DMS153 (cell line): Measurements from ENCODE around the gene DAW1.
"Not testable (repeated sequence)": the region's sequence is repeated elsewhere in the genome, so short reads cannot be mapped to it uniquely, and the experiment has no call there.

Experiments used
- DNase-seq: peaks from one replicate; lab custom pipeline; 2025; lab: John Stamatoyannopoulos, UW

The DAW1 gene, protein sequence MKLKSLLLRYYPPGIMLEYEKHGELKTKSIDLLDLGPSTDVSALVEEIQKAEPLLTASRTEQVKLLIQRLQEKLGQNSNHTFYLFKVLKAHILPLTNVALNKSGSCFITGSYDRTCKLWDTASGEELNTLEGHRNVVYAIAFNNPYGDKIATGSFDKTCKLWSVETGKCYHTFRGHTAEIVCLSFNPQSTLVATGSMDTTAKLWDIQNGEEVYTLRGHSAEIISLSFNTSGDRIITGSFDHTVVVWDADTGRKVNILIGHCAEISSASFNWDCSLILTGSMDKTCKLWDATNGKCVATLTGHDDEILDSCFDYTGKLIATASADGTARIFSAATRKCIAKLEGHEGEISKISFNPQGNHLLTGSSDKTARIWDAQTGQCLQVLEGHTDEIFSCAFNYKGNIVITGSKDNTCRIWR

GRCh38 chr2:227871375-227871791 lies at the start of gene DAW1:
DAW1 (plus strand) TSS chr2:227871631; CDS start chr2:227871690, 59 bp downstream.
- DNase-seq: peak; percentile 19

DNA sequence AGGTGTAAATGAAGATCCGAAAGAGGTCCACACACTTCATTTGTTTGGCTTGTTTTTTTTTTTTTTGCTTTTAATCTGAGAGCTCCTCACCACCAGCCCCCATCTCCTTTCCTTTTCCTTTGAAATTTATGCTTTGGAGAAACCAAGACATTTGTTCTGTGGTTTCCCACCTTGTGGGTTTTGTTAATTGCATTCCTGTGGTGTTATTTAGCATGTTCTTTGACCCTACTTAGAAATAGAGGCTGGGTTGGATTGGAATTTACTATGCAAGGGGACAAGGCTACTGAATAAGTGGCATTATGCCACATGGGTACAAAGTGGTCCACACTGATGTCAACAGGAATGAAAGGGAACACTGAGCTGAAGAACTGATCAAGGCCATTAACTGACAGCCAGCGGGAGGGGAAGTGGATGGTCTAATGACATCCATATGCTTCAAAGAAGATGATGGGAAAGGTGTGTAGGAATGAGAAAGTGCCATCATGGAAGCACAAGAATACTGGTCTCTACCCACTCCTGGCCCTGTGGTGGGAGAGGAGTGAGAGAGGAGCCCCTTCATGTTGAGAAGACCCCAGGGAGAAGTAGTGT lies 48.9 kb upstream of the DAW1 start:
- DNase-seq: no peak

- DNase-seq: no peak
These were observed 47.5 kb upstream of the DAW1 start for GRCh38 chr2:227823922-227824321.

GRCh38 chr2:227824711-227825110 lies 46.7 kb upstream of the DAW1 start:
- no peak for DNase-seq

DNA sequence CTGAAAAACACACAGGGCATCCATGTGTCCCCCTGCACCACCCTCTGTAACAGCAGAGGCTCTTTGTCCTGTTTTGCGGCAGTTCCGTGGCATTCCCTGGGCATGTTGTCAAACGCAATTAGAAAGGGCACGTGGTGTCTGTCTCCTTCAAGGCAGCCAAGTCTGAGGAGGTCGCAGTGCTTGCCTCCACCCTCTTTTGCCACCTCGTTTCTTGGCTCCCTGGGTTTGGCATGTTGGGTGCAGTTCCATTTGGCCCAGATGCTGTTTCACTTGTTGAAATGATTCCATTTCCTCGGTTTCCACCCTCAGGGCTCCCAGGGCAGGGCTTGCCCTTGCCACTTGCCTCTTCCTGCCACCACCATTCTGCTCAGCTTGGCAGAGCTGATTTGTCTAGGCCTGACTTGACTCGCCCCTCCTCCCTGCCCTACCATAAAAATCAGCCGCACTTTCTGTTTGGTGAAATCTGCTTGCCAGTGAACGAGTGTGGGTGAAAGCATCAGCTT lies 45.4 kb upstream of the DAW1 start:
- DNase-seq: peak; percentile 1

DNA sequence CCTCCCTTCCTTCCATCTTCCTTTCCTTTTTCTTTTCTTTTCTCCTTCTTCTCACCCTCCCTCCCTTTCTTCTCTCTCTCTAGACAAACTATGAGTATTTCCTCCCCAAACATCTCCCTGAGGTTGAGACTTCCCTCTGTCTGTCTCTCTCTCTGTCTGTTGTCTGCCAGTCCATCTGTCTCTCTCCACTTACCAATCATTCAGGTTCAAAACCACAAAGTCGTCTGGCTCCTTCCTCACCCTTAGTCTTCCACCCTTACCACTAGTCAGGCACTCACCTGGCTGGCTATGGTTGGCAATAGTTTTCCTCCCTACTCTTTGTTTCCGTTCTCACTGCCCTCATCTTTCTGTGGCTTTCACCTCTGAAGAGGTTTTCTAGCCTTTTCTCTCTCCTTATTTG lies 44.9 kb upstream of the DAW1 start:
- DNase-seq: no peak

- DNase-seq: no peak
These were observed 44.3 kb upstream of the DAW1 start for GRCh38 chr2:227827143-227827542.

DNA sequence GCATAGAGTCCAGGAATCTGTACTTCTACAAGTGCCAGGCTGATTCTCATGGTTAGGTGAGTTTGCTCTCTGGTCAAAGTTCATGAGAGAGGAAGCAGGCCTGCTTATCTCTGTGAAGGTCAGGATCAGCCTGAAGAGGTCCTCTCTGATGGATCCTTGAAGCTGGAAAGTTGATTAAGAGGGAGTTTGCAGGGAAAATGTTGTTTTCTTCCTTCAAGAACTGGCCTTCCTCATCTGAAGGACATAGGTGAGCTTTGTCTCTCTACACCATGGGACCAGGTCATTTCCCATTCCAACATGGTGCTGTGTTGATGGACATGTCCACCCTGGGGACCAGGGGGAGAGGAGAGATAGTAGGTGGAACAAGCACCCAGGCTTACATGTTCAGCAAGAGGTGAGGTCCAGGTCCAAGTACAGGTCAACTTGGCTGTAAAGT lies 42.9 kb upstream of the DAW1 start:
- DNase-seq: no peak

DNA sequence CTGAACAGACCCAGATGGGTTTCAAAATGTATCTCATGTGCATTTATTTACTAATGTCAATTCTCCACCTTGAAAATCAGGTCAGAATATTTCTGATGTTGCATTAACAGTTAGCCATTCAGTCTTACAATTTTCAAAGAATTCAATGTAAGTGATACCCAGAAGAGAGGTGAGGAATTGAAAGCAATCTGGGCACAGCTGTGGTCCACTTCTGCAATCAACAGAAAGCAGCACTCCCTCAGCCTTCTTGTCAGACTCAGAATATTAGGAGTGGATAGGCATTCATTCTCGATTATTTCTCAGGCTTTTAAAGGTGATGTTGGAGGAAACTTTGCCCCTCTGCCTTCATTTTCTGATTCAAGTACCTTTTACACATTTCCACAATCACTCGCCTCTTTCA lies 42.1 kb upstream of the DAW1 start:
- DNase-seq: no peak

- DNase-seq: no peak
These were observed 37.0 kb upstream of the DAW1 start for GRCh38 chr2:227834423-227834822.

DNA sequence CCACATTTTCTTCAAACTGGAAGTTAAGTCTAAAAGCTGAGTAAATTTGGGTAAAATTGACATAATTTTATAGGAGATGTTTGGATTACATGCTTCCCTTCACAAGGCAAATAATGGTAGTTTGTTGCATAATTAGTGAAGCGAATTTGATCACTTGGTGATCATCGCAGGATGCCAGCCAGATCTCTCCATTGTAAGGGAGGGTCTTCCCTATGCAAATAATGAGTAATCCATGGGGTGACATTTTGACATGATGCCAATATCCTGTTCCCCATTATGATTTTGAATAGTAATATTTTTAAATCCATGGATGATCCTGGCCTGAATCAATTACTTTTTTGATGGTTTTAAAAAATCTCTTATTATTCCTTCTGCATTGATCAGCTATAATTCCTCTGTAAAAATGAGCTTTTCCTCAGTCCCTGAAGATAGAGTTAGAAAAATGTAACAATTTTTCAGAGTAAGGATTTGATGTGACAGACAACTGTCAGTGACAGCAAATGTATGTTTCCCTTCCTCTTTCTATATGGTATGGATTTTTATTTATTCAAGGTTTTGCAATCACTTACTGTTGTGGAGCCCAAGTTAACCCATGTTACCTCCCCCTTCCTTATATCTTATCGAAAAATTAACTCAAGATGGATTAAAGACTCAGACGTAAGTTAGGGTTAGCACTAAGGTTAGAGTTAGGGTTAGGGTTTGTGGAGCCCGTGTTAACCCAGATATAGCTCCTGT lies 36.3 kb upstream of the DAW1 start:
- DNase-seq: no peak

DNA sequence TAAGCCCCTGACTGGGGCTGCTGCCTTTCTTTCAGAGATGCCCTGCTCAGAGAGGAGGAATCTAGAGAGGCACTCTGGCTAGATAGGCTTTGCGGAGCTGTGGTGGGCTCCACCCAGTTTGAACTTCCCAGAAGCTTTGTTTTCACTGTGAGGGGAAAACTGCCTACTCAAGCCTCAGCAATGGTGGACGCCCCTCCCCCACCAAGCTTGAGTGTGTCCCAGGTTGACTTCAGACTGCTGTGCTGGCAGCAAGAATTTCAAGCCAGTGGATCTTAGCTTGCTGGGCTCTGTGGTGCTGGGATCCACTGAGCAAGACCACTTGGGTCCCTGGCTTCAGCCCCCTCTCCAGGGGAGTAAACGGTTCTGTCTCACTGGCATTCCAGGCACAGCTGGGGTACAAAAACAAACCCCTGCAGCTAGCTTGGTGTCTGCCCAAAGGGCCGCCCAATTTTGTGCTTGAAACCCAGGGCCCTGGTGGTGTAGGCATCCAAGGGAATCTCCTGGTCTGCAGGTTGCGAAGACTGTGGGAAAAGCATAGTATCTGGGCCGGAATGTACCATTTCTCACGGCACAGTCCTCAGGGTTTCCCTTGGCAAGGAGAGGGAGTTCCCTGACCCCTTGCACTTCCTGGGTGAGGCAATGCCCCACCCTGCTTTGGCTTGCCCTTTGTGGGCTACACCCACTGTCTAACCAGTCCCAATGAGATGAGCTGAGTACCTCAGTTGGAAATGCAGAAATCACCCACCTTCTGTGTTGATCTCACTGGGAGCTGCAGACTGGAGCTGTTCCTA lies 31.9 kb upstream of the DAW1 start:
- DNase-seq: not testable (repeated sequence)

GRCh38 chr2:227846831-227847230 lies 24.6 kb upstream of the DAW1 start:
- DNase-seq: no peak

- DNase-seq: no peak
These were observed 23.3 kb upstream of the DAW1 start for GRCh38 chr2:227848146-227848545.

DNA sequence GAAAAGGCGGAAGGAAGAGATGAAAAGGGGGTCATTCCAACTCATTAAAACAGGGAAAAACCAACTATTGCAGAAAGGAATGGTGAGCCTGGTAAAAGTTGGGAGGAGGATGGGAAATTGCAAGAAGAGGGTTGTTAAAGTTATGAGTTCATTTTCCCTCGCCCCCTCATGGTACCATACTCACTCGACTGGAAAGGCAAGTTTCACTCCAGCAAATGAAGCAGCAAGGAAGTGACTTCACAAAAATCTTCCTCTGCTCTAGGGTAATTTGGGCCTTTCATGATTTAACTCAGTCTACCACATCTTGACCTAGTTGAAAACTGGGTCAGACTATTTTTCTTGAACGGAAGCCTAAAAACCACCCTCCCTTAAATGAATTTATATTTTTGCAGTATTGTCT lies 22.8 kb upstream of the DAW1 start:
- no peak for DNase-seq

DNA sequence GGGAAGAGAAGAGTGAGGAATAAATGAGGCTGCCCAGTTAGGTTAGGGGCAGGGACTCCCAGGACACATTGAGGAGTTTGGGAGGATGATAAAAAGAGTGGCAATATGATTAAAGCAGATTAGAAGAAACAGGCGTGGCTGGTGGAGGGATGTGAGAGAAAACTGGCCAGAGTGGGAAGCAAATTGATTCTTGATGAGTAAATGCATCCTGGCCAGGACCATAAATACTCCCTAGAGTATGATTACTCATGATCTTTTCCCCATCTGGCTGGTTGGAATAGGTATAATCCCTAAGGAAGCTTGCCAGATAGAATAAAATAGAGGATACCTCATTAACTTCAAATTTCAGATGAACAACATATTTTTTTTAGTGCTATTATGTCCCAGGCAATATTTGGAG lies 21.5 kb upstream of the DAW1 start:
- DNase-seq: no peak

DNA sequence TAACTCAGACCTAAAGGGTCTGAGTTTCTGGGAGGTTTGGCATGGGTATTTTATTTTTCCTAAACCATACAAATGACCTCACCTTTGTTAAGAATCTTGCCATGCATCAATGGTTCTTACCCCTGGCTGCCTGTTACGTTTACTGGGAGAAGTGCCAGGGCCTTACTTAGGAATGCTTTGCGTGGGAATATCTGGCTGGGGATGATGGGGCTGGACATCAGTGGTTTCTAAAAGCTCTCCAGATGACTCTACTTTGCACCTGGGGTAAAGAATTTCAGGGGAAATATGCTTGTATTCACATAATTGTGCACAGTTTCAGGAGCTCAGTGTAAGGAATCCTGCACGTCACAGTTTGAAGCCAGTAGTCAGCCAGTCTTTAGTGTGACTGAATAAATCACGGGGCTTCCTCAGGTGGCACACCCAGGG lies 18.2 kb upstream of the DAW1 start:
- DNase-seq: peak; percentile 3

- no peak for DNase-seq
These were observed 17.6 kb upstream of the DAW1 start for GRCh38 chr2:227853765-227854271.

- DNase-seq: no peak
These were observed 16.0 kb upstream of the DAW1 start for GRCh38 chr2:227855440-227855839.

- no peak for DNase-seq
These were observed 14.7 kb upstream of the DAW1 start for GRCh38 chr2:227856697-227857096.

GRCh38 chr2:227860221-227860641 lies 11.2 kb upstream of the DAW1 start:
- no peak for DNase-seq

DNA sequence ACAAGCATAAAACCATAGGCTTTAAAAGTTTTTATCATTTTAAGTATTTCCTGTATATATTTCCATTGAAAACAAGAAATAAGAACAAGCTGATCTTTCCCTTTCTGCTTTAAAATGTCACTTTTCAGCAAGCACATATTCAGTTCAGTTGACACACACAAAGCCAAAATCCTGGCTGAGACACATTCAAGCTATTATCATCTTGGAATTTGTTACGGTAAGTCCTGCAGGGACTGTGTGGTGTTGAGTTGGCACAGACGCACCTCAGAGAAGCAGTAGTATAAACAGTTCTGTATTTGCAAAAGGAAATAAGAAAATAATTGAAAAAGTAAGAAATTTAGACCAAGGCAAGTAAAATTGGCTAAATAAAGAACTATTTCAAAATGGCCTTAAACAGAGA lies 10.4 kb upstream of the DAW1 start:
- DNase-seq: no peak
